K562 (cell line): Measurements from ENCODE around the gene FCER2. TPM values are rescaled to one million over a fixed set of nuclear protein-coding genes. Genes with fewer than 3 reads are reported as not detected.

ENCODE experiments used
- CBX1 ChIP-seq: sonication (generic); IDR thresholded peaks from 2 replicates; pipeline ENCODE4 v1.6.1; 2016; ENCODE audit warnings: antibody characterized with exemption, low read depth, mild to moderate bottlenecking
- CEBPG ChIP-seq, 3 experiments: fragments of 200-800 bp in 1 of 3; sonication (Bioruptor generic) in 1 of 3; sonication (generic) in 1 of 3; formaldehyde crosslinking in 1 of 3; IDR thresholded peaks in 2 of 3; conservative IDR thresholded peaks in 1 of 3; 2 replicates each; pipeline versions ENCODE4 v1.6.1 to v1.8.0; 2016 to 2022; ENCODE audit warnings: missing compliant biosample characterization in 2 of 3, missing genetic modification characterization in 2 of 3, mild to moderate bottlenecking in 1 of 3, missing genetic modification reagents in 1 of 3
- ESRRB ChIP-seq: fragments of 250-450 bp; sonication (Bioruptor Pico); IDR thresholded peaks from 2 replicates; pipeline ENCODE4 v1.5.0; 2020; ENCODE audit warnings: mild to moderate bottlenecking, moderate library complexity, borderline replicate concordance
- JUN ChIP-seq, 2 experiments: sonication (generic) in 1 of 2; formaldehyde crosslinking in 1 of 2; IDR thresholded peaks; 2 replicates each; pipeline versions ENCODE4 v1.6.1 to v1.8.0; 2012 to 2022; ENCODE audit warnings: borderline replicate concordance in 2 of 2, mild to moderate bottlenecking in 2 of 2, improper control_type of control experiment in 1 of 2, low read depth in 1 of 2, low read length in 1 of 2, missing genetic modification reagents in 1 of 2
- KLF13 ChIP-seq: fragments of 450-650 bp; IDR thresholded peaks from 2 replicates; pipeline ENCODE4 v1.6.1; 2016; ENCODE audit warnings: missing genetic modification characterization, low read depth, mild to moderate bottlenecking, missing compliant biosample characterization, moderate library complexity, borderline replicate concordance
- NELFE ChIP-seq: IDR thresholded peaks from 2 replicates; pipeline ENCODE4 v1.6.1; 2011; ENCODE audit warnings: mild to moderate bottlenecking; ENCODE audit not compliant: insufficient read depth, insufficient read length
- NFIC ChIP-seq: fragments of 450-650 bp; IDR thresholded peaks from 2 replicates; pipeline ENCODE4 v1.6.1; 2017; ENCODE audit warnings: mild to moderate bottlenecking, inconsistent platforms
- RBFOX2 ChIP-seq: fragments of 200-400 bp; formaldehyde crosslinking; IDR thresholded peaks from 2 replicates; pipeline ENCODE4 v1.6.1; 2017; ENCODE audit warnings: low read depth, mild to moderate bottlenecking, low read length, moderate library complexity
- SUPT5H ChIP-seq: fragments of 450-650 bp; IDR thresholded peaks from 2 replicates; pipeline ENCODE4 v1.6.1; 2016
- TAL1 ChIP-seq: fragments of 450-650 bp; IDR thresholded peaks from 2 replicates; pipeline ENCODE4 v1.6.1; 2016; ENCODE audit warnings: mild to moderate bottlenecking
- TCF3 ChIP-seq: sonication (generic); formaldehyde crosslinking; IDR thresholded peaks from 2 replicates; pipeline ENCODE4 v1.4.0; 2020; ENCODE audit warnings: mild to moderate bottlenecking, missing genetic modification reagents
- ZNF239 ChIP-seq: fragments of 250-450 bp; sonication (Bioruptor Pico); IDR thresholded peaks from 2 replicates; pipeline ENCODE4 v1.4.0; 2020; ENCODE audit warnings: mild to moderate bottlenecking
- ZNF24 ChIP-seq: fragments of 450-650 bp; IDR thresholded peaks from 2 replicates; pipeline ENCODE4 v1.6.1; 2016
- ZNF561 ChIP-seq: fragments of 450-650 bp; formaldehyde crosslinking; conservative IDR thresholded peaks from 2 replicates; pipeline ENCODE4 v1.4.0; 2020; ENCODE audit warnings: mild to moderate bottlenecking, moderate library complexity
- polyA plus RNA-seq, 8 experiments: library from polyadenylated mRNA; depleted of rRNA in 4 of 8; stranded (reverse) in 5 of 8; unstranded in 3 of 8; fragments of >200 nt; fragmentation: Nextera tagmentation in 2 of 8; fragmentation: Illumina TruSeq in 1 of 8; extraction: Ambion mirVana in 2 of 8; extraction: Trizol in 1 of 8; gene quantifications; 2 replicates each; pipeline versions ENCODE4 v1.2.1 to v1.2.3, GENCODE V29; 2011 to 2014; ENCODE audit warnings: inconsistent platforms in 1 of 8, missing spikeins in 1 of 8
- total RNA-seq, 7 experiments: library from RNA; depleted of rRNA in 6 of 7; stranded (reverse); fragments of >200 nt in 6 of 7; fragmentation: Illumina TruSeq in 2 of 7; extraction: Trizol in 2 of 7; gene quantifications; 2 replicates each; pipeline versions ENCODE4 v1.2.1 to v1.2.3, GENCODE V29; 2011 to 2021; ENCODE audit warnings: low replicate concordance in 1 of 7
- TF ChIP-seq, protein P1 (sequence below): sonication (generic); formaldehyde crosslinking; IDR thresholded peaks from 2 replicates; pipeline ENCODE4 v1.8.0; 2022; ENCODE audit warnings: missing genetic modification reagents, mild to moderate bottlenecking, moderate library complexity, borderline replicate concordance
- TF ChIP-seq, protein P2 (sequence below): fragments of 250-450 bp; sonication (Bioruptor Pico); IDR thresholded peaks from 2 replicates; pipeline ENCODE4 v1.4.0; 2020; ENCODE audit warnings: mild to moderate bottlenecking
- TF ChIP-seq, protein P3 (sequence below): fragments of 250-450 bp; sonication (Bioruptor Pico); IDR thresholded peaks from 2 replicates; pipeline ENCODE4 v1.4.0; 2020; ENCODE audit warnings: mild to moderate bottlenecking, moderate library complexity
- TF ChIP-seq, protein P4 (sequence below): fragments of 450-650 bp; formaldehyde crosslinking; IDR thresholded peaks from 2 replicates; pipeline ENCODE4 v1.4.0; 2020; ENCODE audit warnings: mild to moderate bottlenecking, moderate library complexity

The FCER2 gene
- total and polyA plus RNA-seq, 9 of the 15 experiments (the other 6 are each of a cell fraction or from before 2014, with no cell fraction given): 0.11 TPM; not detected in 8

DNA sequence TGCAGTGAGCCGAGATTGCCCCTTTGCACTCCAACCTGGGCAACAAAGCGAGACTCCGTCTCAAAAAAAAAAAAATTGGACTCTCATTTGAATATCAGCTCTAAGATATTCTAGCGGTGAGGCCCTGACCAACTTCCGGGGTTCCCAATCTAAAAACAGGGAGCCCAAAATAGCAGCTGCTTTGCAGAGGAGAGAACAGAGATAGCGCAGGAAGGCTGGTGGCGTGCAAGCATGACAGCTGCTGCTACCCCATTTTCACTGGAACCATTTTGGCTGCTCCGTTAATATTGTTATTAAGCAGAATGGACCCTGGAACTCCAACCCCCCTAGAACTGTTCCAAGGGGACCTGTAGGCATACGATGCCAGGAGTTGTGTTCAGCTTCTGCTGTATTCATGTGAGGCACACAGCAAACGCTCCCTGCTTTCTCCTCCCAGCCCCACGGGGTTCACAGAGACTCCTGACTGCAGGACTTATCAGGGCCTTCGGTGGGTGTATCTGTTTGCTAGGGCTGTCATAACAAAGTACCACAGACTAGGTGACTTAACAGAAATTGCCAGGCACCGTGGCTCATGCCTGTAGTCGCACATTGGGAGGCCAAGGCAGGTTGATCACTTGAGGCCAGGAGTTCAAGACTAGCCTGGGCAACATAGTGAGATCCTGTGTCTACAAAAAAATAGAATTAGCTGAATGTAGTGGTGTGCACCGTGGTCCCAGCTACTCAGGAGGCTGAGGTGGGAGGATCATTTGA lies 53.5 kb downstream of the FCER2 start (continued):
- TF ChIP-seq KLF13 (tag) (no peak), TCF3 (0 out of 2 replicates have a peak, but pooled peaks have one; percentile 5), CEBPG (CRISPR knock-in tag; IDR thresholded peaks at IDR 0.05) (no peak), CEBPG (tag; conservative IDR thresholded peaks at IDR 0.05 in 1 of 2, IDR thresholded peaks at IDR 0.05 in 1 of 2) (no peak), ZNF561 (CRISPR knock-in tag) (no peak), CBX1 (no peak), NFIC (no peak), SUPT5H (peak; percentile 70), NELFE (no peak), TAL1 (no peak), ESRRB (CRISPR knock-in tag) (no peak), ZNF239 (CRISPR knock-in tag) (peak; percentile 100), RBFOX2 (no peak), ZNF24 (no peak), JUN (IDR thresholded peaks at IDR 0.05; ENCODE audit: borderline replicate concordance, low read depth, low read length) (no peak), JUN (CRISPR knock-in tag; IDR thresholded peaks at IDR 0.05; ENCODE audit: borderline replicate concordance) (0 out of 2 replicates have a peak, but pooled peaks have one; percentile 27)
- TF ChIP-seq, protein P1, sequence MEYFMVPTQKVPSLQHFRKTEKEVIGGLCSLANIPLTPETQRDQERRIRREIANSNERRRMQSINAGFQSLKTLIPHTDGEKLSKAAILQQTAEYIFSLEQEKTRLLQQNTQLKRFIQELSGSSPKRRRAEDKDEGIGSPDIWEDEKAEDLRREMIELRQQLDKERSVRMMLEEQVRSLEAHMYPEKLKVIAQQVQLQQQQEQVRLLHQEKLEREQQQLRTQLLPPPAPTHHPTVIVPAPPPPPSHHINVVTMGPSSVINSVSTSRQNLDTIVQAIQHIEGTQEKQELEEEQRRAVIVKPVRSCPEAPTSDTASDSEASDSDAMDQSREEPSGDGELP (CRISPR knock-in tag): peak; percentile 69
- TF ChIP-seq, protein P2, sequence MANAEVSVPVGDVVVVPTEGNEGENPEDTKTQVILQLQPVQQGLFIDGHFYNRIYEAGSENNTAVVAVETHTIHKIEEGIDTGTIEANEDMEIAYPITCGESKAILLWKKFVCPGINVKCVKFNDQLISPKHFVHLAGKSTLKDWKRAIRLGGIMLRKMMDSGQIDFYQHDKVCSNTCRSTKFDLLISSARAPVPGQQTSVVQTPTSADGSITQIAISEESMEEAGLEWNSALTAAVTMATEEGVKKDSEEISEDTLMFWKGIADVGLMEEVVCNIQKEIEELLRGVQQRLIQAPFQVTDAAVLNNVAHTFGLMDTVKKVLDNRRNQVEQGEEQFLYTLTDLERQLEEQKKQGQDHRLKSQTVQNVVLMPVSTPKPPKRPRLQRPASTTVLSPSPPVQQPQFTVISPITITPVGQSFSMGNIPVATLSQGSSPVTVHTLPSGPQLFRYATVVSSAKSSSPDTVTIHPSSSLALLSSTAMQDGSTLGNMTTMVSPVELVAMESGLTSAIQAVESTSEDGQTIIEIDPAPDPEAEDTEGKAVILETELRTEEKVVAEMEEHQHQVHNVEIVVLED: no peak
- TF ChIP-seq, protein P3, sequence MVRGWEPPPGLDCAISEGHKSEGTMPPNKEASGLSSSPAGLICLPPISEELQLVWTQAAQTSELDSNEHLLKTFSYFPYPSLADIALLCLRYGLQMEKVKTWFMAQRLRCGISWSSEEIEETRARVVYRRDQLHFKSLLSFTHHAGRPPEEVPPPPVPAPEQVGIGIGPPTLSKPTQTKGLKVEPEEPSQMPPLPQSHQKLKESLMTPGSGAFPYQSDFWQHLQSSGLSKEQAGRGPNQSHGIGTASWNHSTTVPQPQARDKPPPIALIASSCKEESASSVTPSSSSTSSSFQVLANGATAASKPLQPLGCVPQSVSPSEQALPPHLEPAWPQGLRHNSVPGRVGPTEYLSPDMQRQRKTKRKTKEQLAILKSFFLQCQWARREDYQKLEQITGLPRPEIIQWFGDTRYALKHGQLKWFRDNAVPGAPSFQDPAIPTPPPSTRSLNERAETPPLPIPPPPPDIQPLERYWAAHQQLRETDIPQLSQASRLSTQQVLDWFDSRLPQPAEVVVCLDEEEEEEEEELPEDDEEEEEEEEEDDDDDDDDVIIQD (CRISPR knock-in tag): no peak
- TF ChIP-seq, protein P4, sequence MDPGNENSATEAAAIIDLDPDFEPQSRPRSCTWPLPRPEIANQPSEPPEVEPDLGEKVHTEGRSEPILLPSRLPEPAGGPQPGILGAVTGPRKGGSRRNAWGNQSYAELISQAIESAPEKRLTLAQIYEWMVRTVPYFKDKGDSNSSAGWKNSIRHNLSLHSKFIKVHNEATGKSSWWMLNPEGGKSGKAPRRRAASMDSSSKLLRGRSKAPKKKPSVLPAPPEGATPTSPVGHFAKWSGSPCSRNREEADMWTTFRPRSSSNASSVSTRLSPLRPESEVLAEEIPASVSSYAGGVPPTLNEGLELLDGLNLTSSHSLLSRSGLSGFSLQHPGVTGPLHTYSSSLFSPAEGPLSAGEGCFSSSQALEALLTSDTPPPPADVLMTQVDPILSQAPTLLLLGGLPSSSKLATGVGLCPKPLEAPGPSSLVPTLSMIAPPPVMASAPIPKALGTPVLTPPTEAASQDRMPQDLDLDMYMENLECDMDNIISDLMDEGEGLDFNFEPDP (CRISPR knock-in tag): no peak
